Suprapubic skin (tissue), 3 donors: ENCODE data around the gene DSTN.

ENCODE experiments used
- CTCF ChIP-seq, 2 donors: fragments of 200-600 bp in 1 of 2; fragments of 450-650 bp in 1 of 2; sonication (generic) in 1 of 2; IDR thresholded peaks; one replicate each; pipeline ENCODE4 v1.5.1; 2016 to 2019; ENCODE audit warnings: antibody characterized with exemption in 2 of 2, mild to moderate bottlenecking in 1 of 2, moderate library complexity in 1 of 2
- POLR2AphosphoS5 ChIP-seq, 3 donors: sonication (generic); formaldehyde crosslinking; IDR thresholded peaks; one replicate each; pipeline ENCODE4 v1.6.1; 2017; ENCODE audit warnings: antibody characterized with exemption in 3 of 3

GRCh38 chr20:17640146-17640874 is 70.4 kb downstream of the DSTN start:
- no peak for TF ChIP-seq POLR2AphosphoS5 (IDR thresholded peaks at IDR 0.05)
- TF ChIP-seq CTCF (IDR thresholded peaks at IDR 0.05), result no peak
